HEK293 (cell line): ENCODE measurements around the gene SLC18A3.

Experiments used
- CTCF ChIP-seq: fragments of 450-650 bp; formaldehyde crosslinking; IDR thresholded peaks from 2 replicates; pipeline ENCODE4 v1.5.1; 2016; ENCODE audit warnings: missing biosample characterization, missing genetic modification characterization
- OSR2 ChIP-seq: fragments of 450-650 bp; formaldehyde crosslinking; IDR thresholded peaks from 2 replicates; pipeline ENCODE4 v1.5.1; 2016; ENCODE audit warnings: missing biosample characterization, missing genetic modification characterization
- TF ChIP-seq, protein P1 (sequence below): sonication (generic); formaldehyde crosslinking; IDR thresholded peaks from 2 replicates; pipeline ENCODE4 v1.8.1; 2022; ENCODE audit warnings: mild to moderate bottlenecking, moderate library complexity, missing genetic modification reagents

DNA sequence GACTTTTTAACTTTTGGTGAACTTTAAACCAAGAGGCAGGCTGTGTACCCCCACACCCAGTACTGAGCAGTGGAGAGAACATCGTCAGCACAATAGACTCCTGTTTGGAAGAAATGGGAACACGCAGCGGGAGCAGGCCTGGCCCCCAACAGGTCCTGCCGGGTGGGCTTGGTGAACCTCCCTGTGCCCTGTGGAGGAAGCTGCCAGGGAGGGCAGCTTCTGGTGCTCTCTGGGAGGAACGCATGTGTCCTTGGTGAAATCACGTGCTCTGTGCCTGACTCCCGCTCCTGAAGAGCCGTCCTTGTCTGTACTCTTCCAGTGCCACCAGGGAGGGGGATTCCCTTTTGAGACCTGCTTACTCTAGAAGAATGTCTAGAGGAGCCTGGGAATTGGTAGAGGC is 35.3 kb downstream of the SLC18A3 start:
- TF ChIP-seq CTCF (tag by site-specific recombination): no peak
- TF ChIP-seq, protein P1, sequence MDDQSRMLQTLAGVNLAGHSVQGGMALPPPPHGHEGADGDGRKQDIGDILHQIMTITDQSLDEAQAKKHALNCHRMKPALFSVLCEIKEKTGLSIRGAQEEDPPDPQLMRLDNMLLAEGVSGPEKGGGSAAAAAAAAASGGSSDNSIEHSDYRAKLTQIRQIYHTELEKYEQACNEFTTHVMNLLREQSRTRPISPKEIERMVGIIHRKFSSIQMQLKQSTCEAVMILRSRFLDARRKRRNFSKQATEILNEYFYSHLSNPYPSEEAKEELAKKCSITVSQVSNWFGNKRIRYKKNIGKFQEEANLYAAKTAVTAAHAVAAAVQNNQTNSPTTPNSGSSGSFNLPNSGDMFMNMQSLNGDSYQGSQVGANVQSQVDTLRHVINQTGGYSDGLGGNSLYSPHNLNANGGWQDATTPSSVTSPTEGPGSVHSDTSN (CRISPR knock-in tag): no peak
- no peak for TF ChIP-seq OSR2
